Central memory CD8-positive, alpha-beta T cell (primary cell): ENCODE results near the gene KDM4B.
A peak's percentile ranks its signal among the peaks of the same experiment; 100 is the strongest.

Experiments used
- ATAC-seq: fragments of 150-1000 bp; cut with Tn5 transposase; replicated peaks from 2 replicates; pipeline ENCODE4 v1.10.0; 2022; ENCODE audit warnings: mild to moderate bottlenecking, moderate FRiP score, moderate number of reproducible peaks; ENCODE audit not compliant: poor library complexity, severe bottlenecking; ENCODE audit errors: extremely low read depth
- DNase-seq, 2 donors: peaks; one replicate each; pipeline ENCODE4 v3.0.0; 2021; ENCODE audit warnings: low spot score in 2 of 2
- H3K27ac Mint-ChIP-seq: one replicate; pipeline ENCODE4 v1.8.0; 2022; ENCODE audit warnings: low read depth, mild to moderate bottlenecking, moderate library complexity, mixed read lengths
- H3K27me3 Mint-ChIP-seq: one replicate; pipeline ENCODE4 v1.8.0; 2022; ENCODE audit warnings: mixed read lengths
- H3K36me3 Mint-ChIP-seq: one replicate; pipeline ENCODE4 v1.8.0; 2022; ENCODE audit warnings: mild to moderate bottlenecking, moderate library complexity, mixed read lengths; ENCODE audit not compliant: insufficient read depth
- H3K4me1 Mint-ChIP-seq: one replicate; pipeline ENCODE4 v1.8.0; 2022; ENCODE audit warnings: mixed read lengths
- H3K4me3 Mint-ChIP-seq: one replicate; pipeline ENCODE4 v1.8.0; 2022; ENCODE audit warnings: mild to moderate bottlenecking, moderate library complexity, mixed read lengths
- H3K9me3 Mint-ChIP-seq: one replicate; pipeline ENCODE4 v1.8.0; 2022; ENCODE audit warnings: mixed read lengths

Gene KDM4B

DNA sequence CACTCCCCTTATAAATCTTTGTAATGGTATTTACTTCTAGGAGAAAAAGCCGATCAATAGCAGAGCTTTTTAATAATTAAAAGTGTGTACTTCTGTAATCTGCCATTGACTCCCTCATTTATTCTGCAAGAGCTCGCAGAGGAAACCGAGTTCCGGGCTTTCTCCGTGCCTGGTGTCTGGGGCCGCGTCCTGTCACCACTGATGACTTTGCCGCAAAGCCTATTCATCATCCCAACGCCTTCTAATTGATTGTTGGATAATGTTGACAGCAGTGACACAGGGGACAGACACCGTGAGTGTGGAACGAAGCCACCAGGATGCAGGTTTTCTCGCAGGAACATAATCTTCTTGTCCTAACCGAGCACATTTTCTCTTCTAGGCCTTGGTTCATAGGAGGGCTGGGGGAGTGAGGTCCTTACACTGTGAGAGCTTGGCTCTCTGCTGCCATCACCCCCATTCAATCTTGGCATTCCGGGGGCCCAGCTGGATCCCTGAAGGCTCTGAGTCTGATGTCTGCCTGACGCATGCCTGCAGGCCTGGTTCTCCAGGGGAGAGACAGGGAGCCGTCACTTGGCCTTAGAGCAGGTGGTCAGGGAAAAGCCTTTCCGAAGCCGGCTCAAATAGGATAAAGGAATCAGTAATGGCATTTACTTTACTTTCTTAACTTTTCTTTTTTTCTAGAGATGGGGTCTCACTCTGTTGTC, 110.3 kb downstream of the KDM4B start:
- DNase-seq (no peak), ATAC-seq (no peak)
- Mint-ChIP-seq H3K4me3 (no peak overlapping the region), H3K4me1 (peaks cover 32% of the 10 kb centered on the region), H3K27me3 (no peaks in the 10 kb centered on the region), H3K36me3 (peaks cover 14% of the 10 kb centered on the region), H3K27ac (no peak overlapping the region), H3K9me3 (no peaks in the 10 kb centered on the region)

DNA sequence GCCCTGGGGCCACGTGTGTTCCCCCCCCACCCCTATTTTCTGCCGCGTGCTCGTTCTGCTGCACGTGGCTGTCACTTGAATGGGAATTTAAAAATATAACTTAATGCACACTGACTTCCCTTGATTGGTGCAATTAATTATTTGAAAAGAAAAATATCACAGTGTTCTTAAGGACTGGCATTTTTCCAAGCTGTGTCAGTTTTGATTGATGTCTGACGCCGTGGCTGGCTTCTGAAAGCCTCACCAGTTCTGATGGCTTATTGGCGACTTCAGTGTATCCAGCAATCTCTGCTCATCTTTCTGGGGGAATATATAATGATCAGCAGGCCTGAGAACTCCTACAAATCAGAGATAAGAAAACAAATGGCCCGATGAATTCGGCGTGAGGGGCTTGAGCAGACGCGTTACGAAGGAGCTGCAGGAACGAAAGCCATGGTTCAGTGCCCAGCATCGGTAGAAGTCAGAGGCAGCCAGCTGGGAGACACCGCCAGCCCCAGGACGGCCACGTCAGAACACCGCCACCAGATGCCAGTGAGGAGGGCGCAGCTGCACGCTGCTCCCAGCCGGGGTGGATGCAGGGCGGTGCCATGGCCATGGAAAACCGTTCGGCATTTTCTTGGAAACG, 111.2 kb downstream of the KDM4B start:
- no peak for ATAC-seq

DNA sequence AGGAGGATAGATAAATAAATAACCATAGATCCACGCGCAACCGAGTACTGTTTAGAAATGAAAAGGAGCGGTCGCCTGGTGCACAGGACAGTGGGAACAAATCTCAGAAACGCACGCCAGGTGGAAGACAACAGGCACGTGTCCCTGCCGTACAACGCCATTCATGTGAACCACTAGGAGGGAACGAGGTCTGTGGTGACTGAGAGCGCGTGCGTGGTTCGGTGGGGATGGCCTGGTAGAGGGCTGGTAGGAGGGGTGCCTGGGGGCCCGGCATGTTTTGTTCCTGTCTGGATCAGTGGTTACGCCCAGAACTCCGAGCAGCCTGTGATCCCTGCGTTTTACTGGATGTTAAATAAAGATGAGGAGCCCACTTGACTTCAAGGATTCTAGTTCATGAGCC, 111.9 kb downstream of the KDM4B start:
- Mint-ChIP-seq H3K9me3 (no peaks in the 10 kb centered on the region), H3K4me3 (no peak overlapping the region), H3K36me3 (peaks cover 13% of the 10 kb centered on the region), H3K27me3 (no peaks in the 10 kb centered on the region), H3K27ac (no peak overlapping the region), H3K4me1 (peaks cover 16% of the 10 kb centered on the region)
- no peak for DNase-seq
- ATAC-seq: no peak

More for the DNA sequence above, 111.2 kb downstream of the KDM4B start:
- no peak for DNase-seq
- no peaks in the 10 kb centered on the region for H3K9me3 Mint-ChIP-seq
- peaks cover 13% of the 10 kb centered on the region for H3K36me3 Mint-ChIP-seq
- H3K4me3 Mint-ChIP-seq: no peak overlapping the region
- H3K27ac Mint-ChIP-seq: no peak overlapping the region
- H3K4me1 Mint-ChIP-seq: peaks cover 23% of the 10 kb centered on the region
- H3K27me3 Mint-ChIP-seq: no peaks in the 10 kb centered on the region

DNA sequence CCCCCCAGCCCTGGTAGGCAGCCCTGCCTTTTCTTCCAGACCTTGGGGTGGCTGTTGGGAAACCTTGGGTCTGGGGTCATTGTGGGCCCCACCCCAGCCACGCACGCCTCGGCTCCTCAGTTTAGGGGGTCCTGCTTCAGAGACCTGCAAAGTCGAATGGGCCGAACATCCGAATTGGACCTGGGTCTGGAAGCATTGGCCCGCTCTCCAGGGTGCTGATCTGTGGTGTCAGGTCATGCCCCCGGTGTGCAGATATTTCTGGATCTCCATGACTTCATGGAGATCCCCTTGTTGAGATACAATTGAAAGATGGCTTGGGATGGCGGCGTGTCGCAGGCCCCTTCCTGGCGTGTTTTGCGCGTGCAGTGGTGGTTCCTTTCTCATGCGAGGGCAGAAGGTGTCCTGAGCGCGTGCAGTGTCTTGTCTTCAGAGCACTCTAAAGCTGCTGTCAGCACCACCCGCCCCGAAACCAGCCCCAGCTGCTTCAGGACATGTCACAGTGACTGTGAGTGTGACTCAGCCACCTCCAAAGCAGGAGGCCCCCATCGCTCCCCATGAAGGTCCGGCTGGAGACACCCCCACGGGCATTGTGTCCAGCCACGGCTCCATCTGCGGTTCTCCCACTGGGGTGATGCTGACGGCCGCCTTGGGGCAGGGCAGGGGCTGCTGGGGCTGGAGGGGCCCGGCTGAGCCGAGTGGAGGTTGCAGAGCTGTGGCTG, 112.7 kb downstream of the KDM4B start:
- no peaks in the 10 kb centered on the region for H3K27me3 Mint-ChIP-seq
- H3K4me3 Mint-ChIP-seq: no peak overlapping the region
- H3K4me1 Mint-ChIP-seq: peaks cover 14% of the 10 kb centered on the region
- DNase-seq: no peak
- H3K27ac Mint-ChIP-seq: no peak overlapping the region
- peaks cover 14% of the 10 kb centered on the region for H3K36me3 Mint-ChIP-seq
- no peaks in the 10 kb centered on the region for H3K9me3 Mint-ChIP-seq
- no peak for ATAC-seq

DNA sequence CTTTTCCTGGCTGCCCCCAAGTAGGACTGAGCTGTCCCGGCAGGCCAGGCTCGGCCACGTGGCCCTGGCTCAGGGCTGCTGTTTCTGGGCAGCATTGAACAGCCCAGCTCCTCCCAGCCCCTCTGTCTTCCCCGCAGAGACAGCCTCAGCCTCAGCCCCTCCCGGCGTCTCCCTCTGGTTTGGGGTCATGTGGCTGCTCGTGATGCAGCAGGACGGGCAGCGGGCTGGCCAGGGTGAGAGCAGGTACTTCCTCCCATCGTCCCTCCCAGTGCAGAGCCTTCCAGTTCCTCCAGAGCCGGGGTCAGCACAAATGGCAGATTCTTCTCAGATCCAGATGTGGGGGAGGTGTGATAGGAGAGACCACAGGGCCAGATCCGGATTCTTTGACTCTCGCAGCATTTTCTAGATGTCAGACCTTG, 114.6 kb downstream of the KDM4B start:
- Mint-ChIP-seq H3K9me3 (no peaks in the 10 kb centered on the region), H3K36me3 (peaks cover 7% of the 10 kb centered on the region), H3K4me3 (no peak overlapping the region), H3K27me3 (no peaks in the 10 kb centered on the region), H3K27ac (no peak overlapping the region), H3K4me1 (no peaks in the 10 kb centered on the region)
- DNase-seq (no peak), ATAC-seq (no peak)

DNA sequence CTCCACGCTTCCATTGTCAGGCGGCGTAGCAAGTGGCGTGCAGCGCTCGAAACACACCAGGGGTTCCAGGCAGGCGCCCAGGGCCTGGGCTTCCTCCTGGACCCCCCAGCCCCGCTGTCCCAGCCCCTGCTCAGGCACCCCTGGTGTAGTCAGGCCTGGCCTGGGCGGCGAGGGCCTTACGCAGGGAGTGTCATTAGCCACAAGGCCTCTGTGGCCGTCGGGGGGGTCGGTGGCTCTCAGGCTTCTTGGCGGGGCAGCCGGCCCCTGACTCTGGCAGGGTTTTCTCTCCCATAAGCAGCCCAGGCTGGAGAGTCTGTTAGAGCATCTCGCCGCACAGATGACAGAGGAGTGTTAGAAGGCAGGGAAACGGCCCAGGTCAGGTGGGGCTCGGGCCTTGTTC, 116.7 kb downstream of the KDM4B start:
- Mint-ChIP-seq H3K27me3 (no peaks in the 10 kb centered on the region), H3K36me3 (peaks cover 7% of the 10 kb centered on the region), H3K4me3 (peak overlapping the region; percentile 36), H3K9me3 (no peaks in the 10 kb centered on the region), H3K27ac (peak overlapping the region; percentile 82), H3K4me1 (no peaks in the 10 kb centered on the region)
- DNase-seq (no peak), ATAC-seq (no peak)

DNA sequence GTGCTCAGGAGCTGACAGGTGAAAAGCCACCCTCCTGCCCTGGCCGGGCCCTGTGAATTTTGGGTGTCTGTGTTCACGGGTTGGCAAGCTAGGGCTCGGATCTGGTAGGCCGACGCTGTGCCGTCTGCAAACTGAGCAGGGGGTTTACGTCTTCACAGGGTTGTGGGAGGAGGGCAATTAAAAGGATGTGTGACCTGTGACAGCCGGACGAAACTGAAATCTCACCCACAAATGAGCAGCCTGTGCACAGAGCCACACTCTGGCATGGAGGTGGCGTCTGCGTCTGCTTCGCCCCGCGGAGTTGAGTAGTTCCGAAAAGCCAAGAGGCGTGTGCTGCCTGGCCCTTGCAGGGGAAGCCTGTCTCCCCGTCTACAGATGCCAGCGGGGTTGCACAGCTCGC, 117.3 kb downstream of the KDM4B start:
- peak in 1 of 2 donors; percentile 56 for DNase-seq
- Mint-ChIP-seq H3K27ac (peak overlapping the region; percentile 82), H3K4me1 (no peaks in the 10 kb centered on the region)

DNA sequence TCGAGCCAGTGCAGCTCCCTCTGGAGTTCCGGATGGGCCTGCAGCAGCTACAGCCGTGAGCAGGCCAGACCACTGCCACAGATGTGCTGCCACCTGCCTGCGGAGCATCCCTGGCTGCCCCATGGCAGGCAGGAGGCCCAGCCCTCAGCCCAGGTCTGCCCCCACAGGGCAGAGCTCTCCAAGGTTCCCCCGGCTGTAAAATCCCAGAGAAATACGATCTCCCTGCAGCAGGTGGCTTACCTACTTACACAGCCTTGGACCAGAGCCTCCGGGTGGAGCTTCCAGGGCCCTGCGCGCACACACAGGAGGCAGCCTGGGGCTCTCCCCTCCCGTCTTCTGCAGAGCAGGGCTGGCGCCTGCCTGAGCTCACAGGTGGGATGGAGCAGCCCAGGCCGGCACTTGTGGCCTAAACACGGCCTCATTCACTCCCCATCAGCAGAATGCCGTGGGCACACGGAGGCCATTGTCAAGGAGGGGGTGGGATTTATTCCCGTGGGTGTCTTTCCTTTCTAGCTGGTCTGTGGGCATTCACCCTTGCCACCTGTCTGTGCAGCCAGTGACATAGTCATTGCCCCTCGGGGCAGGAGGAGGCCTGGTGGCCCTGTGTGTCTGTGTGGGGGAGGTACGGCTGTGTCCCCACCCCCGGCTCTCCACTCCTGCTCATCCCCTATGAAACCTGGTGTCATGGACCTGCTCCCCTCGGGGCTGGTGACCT, 118.0 kb downstream of the KDM4B start:
- Mint-ChIP-seq H3K36me3 (peaks cover 6% of the 10 kb centered on the region), H3K4me3 (peak overlapping the region; percentile 36), H3K27me3 (no peaks in the 10 kb centered on the region), H3K27ac (peak overlapping the region; percentile 82), H3K9me3 (no peaks in the 10 kb centered on the region), H3K4me1 (no peaks in the 10 kb centered on the region)
- ATAC-seq (peak; percentile 10), DNase-seq (no peak)

More for the DNA sequence above, 117.3 kb downstream of the KDM4B start:
- Mint-ChIP-seq H3K36me3 (peaks cover 6% of the 10 kb centered on the region), H3K27me3 (no peaks in the 10 kb centered on the region), H3K9me3 (no peaks in the 10 kb centered on the region), H3K4me3 (peak overlapping the region; percentile 36)
- ATAC-seq: peak; percentile 98

DNA sequence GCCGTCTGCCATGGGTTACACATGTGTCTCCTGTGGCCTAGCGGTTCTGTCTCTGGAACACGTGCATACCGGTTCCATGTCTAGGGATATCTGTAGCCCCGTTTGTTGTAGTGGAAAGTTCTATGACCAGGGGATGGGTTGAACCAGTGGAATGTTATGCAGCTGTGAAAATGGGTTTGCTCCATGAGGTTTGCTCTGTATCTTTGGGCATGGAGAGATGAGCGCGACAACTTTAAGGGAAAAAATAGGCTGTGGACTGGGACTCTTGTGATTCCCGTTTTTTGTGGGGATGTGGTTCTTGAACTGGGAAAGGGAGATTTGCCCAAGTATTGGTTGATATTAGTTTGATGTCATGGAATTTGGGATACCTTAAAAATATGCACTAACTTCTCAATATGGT, 120.4 kb downstream of the KDM4B start:
- Mint-ChIP-seq H3K27ac (no peak overlapping the region), H3K9me3 (no peaks in the 10 kb centered on the region), H3K4me1 (peaks cover 4% of the 10 kb centered on the region), H3K27me3 (no peaks in the 10 kb centered on the region), H3K36me3 (peaks cover 3% of the 10 kb centered on the region), H3K4me3 (no peak overlapping the region)
- DNase-seq (no peak), ATAC-seq (no peak)

DNA sequence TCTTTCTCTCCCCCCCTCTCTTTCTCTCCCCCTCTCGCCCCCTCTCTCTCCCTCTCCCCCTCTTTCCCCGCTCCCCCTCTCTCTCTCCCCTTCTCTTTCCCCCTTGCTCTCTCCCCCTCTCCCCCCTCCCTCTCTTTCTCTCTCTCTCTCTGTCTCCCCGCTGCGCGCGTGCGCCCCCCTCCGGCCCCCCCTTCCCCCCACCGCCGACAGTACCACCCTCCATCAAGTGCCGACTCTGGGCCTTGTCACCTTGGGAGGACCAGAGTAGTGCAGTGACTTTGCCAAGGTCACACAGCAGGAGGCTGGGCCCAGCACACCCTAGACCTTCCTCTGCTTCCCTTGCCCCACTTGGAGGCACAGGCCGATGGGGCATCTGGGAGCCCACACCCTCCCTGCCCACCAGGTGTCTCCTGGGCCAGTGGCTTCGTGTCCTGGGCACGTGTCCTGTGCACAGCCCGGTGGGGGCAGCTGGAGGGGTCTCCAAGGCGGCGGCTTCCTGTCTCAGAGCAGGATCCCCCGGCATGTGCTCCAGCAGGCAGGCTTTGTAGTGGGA, 121.6 kb downstream of the KDM4B start:
- peaks cover 3% of the 10 kb centered on the region for H3K36me3 Mint-ChIP-seq
- no peak for DNase-seq
- no peak overlapping the region for H3K27ac Mint-ChIP-seq
- peaks cover 5% of the 10 kb centered on the region for H3K4me1 Mint-ChIP-seq
- no peaks in the 10 kb centered on the region for H3K27me3 Mint-ChIP-seq
- no peak for ATAC-seq
- H3K4me3 Mint-ChIP-seq: no peak overlapping the region
- no peaks in the 10 kb centered on the region for H3K9me3 Mint-ChIP-seq

DNA sequence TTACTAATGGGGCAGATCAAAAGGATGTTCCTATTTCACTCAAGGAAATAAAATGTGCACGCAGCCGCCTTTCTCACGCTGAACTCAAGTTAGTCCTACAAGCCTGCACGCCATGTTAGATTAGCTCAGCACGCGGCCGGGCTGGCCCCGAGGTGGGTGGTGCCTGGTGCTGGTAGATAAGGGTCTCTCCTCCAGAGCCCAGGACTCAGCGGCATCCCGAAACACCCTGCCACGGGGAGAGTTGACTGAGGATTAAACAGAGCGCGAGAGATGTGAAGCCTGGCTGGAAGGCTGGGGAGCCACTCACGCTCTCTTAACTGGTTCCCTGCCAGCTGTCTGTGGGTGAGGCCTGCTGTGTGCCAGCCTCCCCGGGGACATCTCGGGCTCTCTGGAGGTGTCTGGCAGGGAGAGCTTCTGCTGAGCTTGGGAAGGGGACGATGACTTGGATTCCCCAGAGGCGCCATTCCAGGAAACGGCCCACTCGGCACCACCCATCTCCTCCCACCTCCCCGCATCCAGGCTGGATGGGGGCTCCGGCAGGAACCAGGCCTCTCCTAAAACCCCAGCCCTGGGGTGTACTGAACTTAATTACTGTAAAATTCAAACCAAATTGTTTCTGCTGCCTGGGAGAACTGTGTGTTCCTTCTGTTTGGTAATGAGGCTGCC, 122.2 kb downstream of the KDM4B start:
- no peak overlapping the region for H3K27ac Mint-ChIP-seq
- peaks cover 3% of the 10 kb centered on the region for H3K36me3 Mint-ChIP-seq
- H3K27me3 Mint-ChIP-seq: no peaks in the 10 kb centered on the region
- H3K4me3 Mint-ChIP-seq: no peak overlapping the region
- H3K9me3 Mint-ChIP-seq: no peaks in the 10 kb centered on the region
- DNase-seq (no peak), ATAC-seq (no peak)
- H3K4me1 Mint-ChIP-seq: peaks cover 5% of the 10 kb centered on the region
